ENCODE measurements around the gene CC2D1B. TPM values are rescaled to one million over a fixed set of nuclear protein-coding genes. Genes with fewer than 3 reads are reported as not detected.
A peak's percentile ranks its signal among the peaks of the same experiment; 100 is the strongest.

Gene CC2D1B
- total and polyA plus RNA-seq, 2 of the 4 experiments (the other 2 are of a cell fraction) = 16.9 to 17.2 TPM

- CTCF ChIA-PET = interaction anchor here (0.8 to 1.2 kb wide), 2 partner anchors 22 to 517 kb away, joined by 3 read pairs; partner anchors contain the start of gene ECHDC2
- dilution Hi-C loops (cut with HindIII; ENCODE audit: low sequenced_read_pairs, unreplicated experiment) = no loop called here
- TF ChIP-seq POLR2A (IDR thresholded peaks at IDR 0.05; ENCODE audit: low read depth, low read length) = peak; percentile 88
- peak; percentile 45 for TF ChIP-seq USF2 (IDR thresholded peaks at IDR 0.05; ENCODE audit: low read depth, low read length)
- TF ChIP-seq CEBPB (IDR thresholded peaks at IDR 0.05; ENCODE audit: low read depth, low read length) = peak; percentile 99
- TF ChIP-seq MXI1 (IDR thresholded peaks at IDR 0.05; ENCODE audit: borderline replicate concordance, low read depth, low read length) = peak; percentile 88
- TF ChIP-seq CHD1 (IDR thresholded peaks at IDR 0.05; ENCODE audit: low read depth, low read length) = peak; percentile 87; the same call in 1 of the 2 replicates
- no peak for TF ChIP-seq NFE2L2 (IDR thresholded peaks at IDR 0.05; ENCODE audit: low read depth, low read length)
- TF ChIP-seq RCOR1 (IDR thresholded peaks at IDR 0.05; ENCODE audit: insufficient replicate concordance, low read length) = no peak
- peak; percentile 40 for TF ChIP-seq RAD21 (IDR thresholded peaks at IDR 0.05; ENCODE audit: low read length)
- TF ChIP-seq ELK1 (IDR thresholded peaks at IDR 0.05; ENCODE audit: borderline replicate concordance, low read depth, low read length) = no peak
- no peak for TF ChIP-seq MAFK (IDR thresholded peaks at IDR 0.05; ENCODE audit: low read depth, low read length)
- no peak for TF ChIP-seq BHLHE40 (IDR thresholded peaks at IDR 0.05; ENCODE audit: low read depth, low read length)
- TF ChIP-seq CTCF (conservative IDR thresholded peaks at IDR 0.05; ENCODE audit: low read depth, low read length) = peak; percentile 68
- TF ChIP-seq FOS (IDR thresholded peaks at IDR 0.05; ENCODE audit: low read depth, low read length) = 0 out of 2 replicates have a peak, but pooled peaks have one; percentile 14
Observed at GRCh38 chr1:52404116-52404974, 38.3 kb upstream of the CC2D1B start, which contains the start of the genes ORC1 and PRPF38A. TSS of gene ORC1 (minus strand) at chr1:52404423. CDS start at chr1:52402223, 2,200 bp downstream. TSS of gene PRPF38A (plus strand) at chr1:52404602. CDS start at chr1:52404750, 148 bp downstream.

More at GRCh38 chr1:52404116-52404974, 38.3 kb upstream of the CC2D1B start, which contains the start of the genes ORC1 and PRPF38A:
- intact Hi-C loops (cut with micrococcal nuclease) (loop anchor here (1.0 kb wide), 1 partner anchor 282 kb away; no protein-coding TSS in a partner anchor), in situ Hi-C loops (cut with MboI; ENCODE audit: low sequenced_read_pairs) (loop anchor here (10.0 kb wide), 1 partner anchor 280 kb away; no protein-coding TSS in a partner anchor)
- Histone ChIP-seq H3K9me1 (ENCODE audit: insufficient read depth, low read length) (no peaks in the 10 kb centered on the region), H4K91ac (ENCODE audit: insufficient read depth, low read depth, low read length) (peak within 1 kb of the TSS; percentile 91), H3K4me1 (ENCODE audit: control insufficient read depth, insufficient read depth, low read length) (no peaks in the 10 kb centered on the region), H3K4me2 (ENCODE audit: low read depth, low read length) (peak within 1 kb of the TSS; percentile 94), H3K9ac (ENCODE audit: low read depth, low read length) (peak within 1 kb of the TSS; percentile 96), H3K9me3 (ENCODE audit: control insufficient read depth, insufficient read depth, low read length) (no peaks in the 10 kb centered on the region), H2AK5ac (ENCODE audit: low read depth, low read length) (peak within 1 kb of the TSS; percentile 72), H3K23ac (ENCODE audit: low read depth, low read length) (peak within 1 kb of the TSS; percentile 67), H4K5ac (ENCODE audit: low read depth, low read length) (peak within 1 kb of the TSS; percentile 96), H2BK5ac (ENCODE audit: low read depth, low read length, poor library complexity, severe bottlenecking) (peak within 1 kb of the TSS; percentile 93), H2AFZ (replicated peaks; ENCODE audit: low read length, poor library complexity) (peak within 1 kb of the TSS; percentile 98), H3K36me3 (ENCODE audit: control insufficient read depth, insufficient read depth, low read length) (peaks cover 10% of the 10 kb centered on the region), H2AK9ac (replicated peaks; ENCODE audit: low read depth, low read length, poor library complexity) (peak within 1 kb of the TSS; percentile 77), H2BK15ac (ENCODE audit: low read depth, low read length) (peak within 1 kb of the TSS; percentile 55; the same call in 1 of the 3 replicates), H3K79me1 (ENCODE audit: low read depth in 1 of 2, low read length in 2 of 2) (peaks cover 11 to 50% of the 10 kb centered on the region in 2 experiments; a peak in 3 of 4 replicates), H4K8ac (ENCODE audit: low read depth in 2 of 2, low read length in 2 of 2) (peak within 1 kb of the TSS; percentile 86 to 100), H4K20me1 (ENCODE audit: insufficient read depth, low read length) (no peaks in the 10 kb centered on the region), H3K18ac (ENCODE audit: low read depth, low read length) (peak within 1 kb of the TSS; percentile 78), H3K56ac (ENCODE audit: extremely low read depth, insufficient read depth, low read length) (peak within 1 kb of the TSS; percentile 95), H3K4ac (ENCODE audit: low read depth, low read length) (peak within 1 kb of the TSS; percentile 97), H3K14ac (replicated peaks; ENCODE audit: low read depth, low read length) (peak within 1 kb of the TSS; percentile 97), H3K27me3 (ENCODE audit: control insufficient read depth, insufficient read depth, low read length) (no peaks in the 10 kb centered on the region), H2BK20ac (ENCODE audit: low read depth, low read length) (no peak within 1 kb of the TSS), H2BK120ac (ENCODE audit: low read depth, low read length) (peak within 1 kb of the TSS; percentile 50), H3K27ac (ENCODE audit: insufficient read depth, low read length) (peak within 1 kb of the TSS; percentile 82), H3K4me3 (ENCODE audit: insufficient read depth, low read depth, low read length) (peak within 1 kb of the TSS; percentile 83)
- POLR2A ChIA-PET (ENCODE audit: unreplicated experiment) = no interaction called here
- ATAC-seq (ENCODE audit: low read depth) (peak; percentile 96), DNase-seq (peak; percentile 97)
- WGBS, 2 experiments (ENCODE audit: extremely low coverage in 2 of 2, insufficient read length in 1 of 2) = 0% methylated on average over 22 of the region's 57 CpGs; no CpG with 5 or more reads in 1 of the 2 experiments
- no TSS peak for BruUV-seq (replicated peaks)

Measured in IMR-90 (cell line).